Measurements from ENCODE around the gene PTPN20. TPM values are rescaled to one million over a fixed set of nuclear protein-coding genes. Genes with fewer than 3 reads are reported as not detected.

The PTPN20 gene
- total and polyA plus RNA-seq, 7 donors, result 1.3 to 5.9 (median 4.0) TPM

DNA sequence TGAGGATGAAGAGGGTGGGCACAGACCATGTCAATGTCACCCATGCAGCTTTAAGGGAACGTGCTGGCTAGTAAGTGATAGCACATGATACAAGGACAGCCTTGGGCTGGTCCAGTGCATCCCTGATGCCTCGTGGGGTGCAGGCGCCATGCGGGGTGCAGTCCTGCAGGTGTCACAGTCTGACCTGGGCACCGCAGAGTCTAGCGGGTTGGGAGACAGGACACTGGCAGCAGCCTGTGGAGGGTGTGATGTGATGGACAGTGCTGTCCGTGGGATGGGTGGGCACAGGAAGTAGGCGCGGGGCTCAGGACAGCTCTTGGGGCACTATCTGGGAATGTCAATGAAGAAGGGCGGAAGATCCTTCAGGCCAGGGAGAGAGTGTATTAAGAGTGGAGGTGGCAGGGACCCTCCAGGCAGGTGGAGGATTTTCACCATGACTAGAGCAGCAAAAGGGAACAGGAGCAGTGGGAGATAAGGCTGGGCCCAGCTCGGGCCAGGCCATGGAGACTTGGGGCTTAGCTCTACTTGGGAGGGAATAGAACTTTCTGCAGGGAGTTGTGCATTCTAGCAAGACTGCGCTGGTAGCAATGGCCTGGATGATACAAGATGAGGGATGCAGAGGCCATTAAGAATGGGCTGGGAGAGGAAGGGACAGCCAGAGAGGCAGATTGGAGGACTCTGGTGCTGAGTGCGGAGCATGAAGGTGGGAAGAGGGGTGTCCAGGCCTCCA lies 122.5 kb downstream of the PTPN20 start:
- no peaks in the 10 kb centered on the region for H3K9me3 ChIP-seq
- no peaks in the 10 kb centered on the region for H3K36me3 ChIP-seq (ENCODE audit: insufficient read depth in 1 of 2, low read depth in 1 of 2)
- DNase-seq (peak in 1 of 2 donors; percentile 22), ATAC-seq (no peak)
- no peaks in the 10 kb centered on the region for H3K4me1 ChIP-seq
- TF ChIP-seq, protein P1, sequence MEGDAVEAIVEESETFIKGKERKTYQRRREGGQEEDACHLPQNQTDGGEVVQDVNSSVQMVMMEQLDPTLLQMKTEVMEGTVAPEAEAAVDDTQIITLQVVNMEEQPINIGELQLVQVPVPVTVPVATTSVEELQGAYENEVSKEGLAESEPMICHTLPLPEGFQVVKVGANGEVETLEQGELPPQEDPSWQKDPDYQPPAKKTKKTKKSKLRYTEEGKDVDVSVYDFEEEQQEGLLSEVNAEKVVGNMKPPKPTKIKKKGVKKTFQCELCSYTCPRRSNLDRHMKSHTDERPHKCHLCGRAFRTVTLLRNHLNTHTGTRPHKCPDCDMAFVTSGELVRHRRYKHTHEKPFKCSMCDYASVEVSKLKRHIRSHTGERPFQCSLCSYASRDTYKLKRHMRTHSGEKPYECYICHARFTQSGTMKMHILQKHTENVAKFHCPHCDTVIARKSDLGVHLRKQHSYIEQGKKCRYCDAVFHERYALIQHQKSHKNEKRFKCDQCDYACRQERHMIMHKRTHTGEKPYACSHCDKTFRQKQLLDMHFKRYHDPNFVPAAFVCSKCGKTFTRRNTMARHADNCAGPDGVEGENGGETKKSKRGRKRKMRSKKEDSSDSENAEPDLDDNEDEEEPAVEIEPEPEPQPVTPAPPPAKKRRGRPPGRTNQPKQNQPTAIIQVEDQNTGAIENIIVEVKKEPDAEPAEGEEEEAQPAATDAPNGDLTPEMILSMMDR (IDR thresholded peaks at IDR 0.05), result no peak
- intact Hi-C loops (cut with DNase I), result no loop called here
- no peak overlapping the region for H3K4me3 ChIP-seq
- WGBS, 3 donors, result 92 to 93% (median 92%) methylated on average over 13 of the region's 13 CpGs
- H3K27me3 ChIP-seq (ENCODE audit: insufficient read depth in 3 of 3, low read length in 2 of 3), result no peaks in the 10 kb centered on the region
- H3K27ac ChIP-seq, result no peak overlapping the region

GRCh38 chr10:47034441-47035051 lies 123.3 kb downstream of the PTPN20 start:
- WGBS, 3 donors, result 50 to 64% (median 58%) methylated on average over 9 of the region's 9 CpGs
- H3K27me3 ChIP-seq (ENCODE audit: insufficient read depth in 3 of 3, low read length in 2 of 3), result no peaks in the 10 kb centered on the region
- no peaks in the 10 kb centered on the region for H3K4me1 ChIP-seq
- DNase-seq (peak in 1 of 2 donors; percentile 19), ATAC-seq (no peak)
- no peak overlapping the region for H3K4me3 ChIP-seq
- H3K36me3 ChIP-seq (ENCODE audit: insufficient read depth in 1 of 2, low read depth in 1 of 2), result no peaks in the 10 kb centered on the region
- no peaks in the 10 kb centered on the region for H3K9me3 ChIP-seq
- H3K27ac ChIP-seq, result no peak overlapping the region
- TF ChIP-seq, protein P1 (IDR thresholded peaks at IDR 0.05), result no peak
- intact Hi-C loops (cut with DNase I), result no loop called here

DNA sequence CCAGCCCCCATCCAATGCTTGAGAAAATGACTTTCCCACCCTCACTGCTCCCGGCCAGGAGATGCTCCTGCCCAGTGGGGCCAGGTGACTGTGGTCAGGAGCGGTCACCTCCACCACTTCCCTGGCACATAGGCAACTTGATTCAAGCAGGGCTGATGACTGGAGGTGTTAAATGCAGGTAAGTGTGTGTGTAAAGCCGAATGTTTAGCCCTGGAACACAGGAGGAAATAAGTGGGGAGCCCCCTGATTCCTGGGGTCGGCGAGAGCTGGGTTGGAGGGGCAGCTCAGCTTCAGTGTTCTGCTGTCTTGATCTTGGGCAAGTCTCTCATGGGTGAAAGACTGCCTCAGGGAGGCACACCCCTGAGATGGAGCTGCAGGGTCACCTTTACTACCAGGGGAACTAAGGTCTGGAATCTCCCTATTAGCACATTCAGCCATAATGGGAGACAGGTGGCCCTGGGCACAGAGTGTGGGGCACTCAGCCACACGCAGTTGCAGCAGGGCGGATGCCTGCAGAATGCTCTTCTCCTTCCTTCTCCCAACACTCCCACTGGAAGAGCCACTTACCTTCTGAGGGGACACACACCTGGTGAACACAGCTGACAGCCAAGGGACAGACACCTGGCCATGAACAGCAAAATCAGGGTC lies 124.1 kb downstream of the PTPN20 start:
- Histone ChIP-seq H3K4me1 (no peaks in the 10 kb centered on the region), H3K36me3 (ENCODE audit: insufficient read depth in 1 of 2, low read depth in 1 of 2) (no peaks in the 10 kb centered on the region), H3K9me3 (no peaks in the 10 kb centered on the region), H3K4me3 (no peak overlapping the region), H3K27ac (no peak overlapping the region), H3K27me3 (ENCODE audit: insufficient read depth in 3 of 3, low read length in 2 of 3) (no peaks in the 10 kb centered on the region)
- intact Hi-C loops (cut with DNase I), result no loop called here
- DNase-seq (peak in 1 of 2 donors; percentile 23), ATAC-seq (no peak)
- 91 to 93% (median 92%) methylated on average over 7 of the region's 7 CpGs for WGBS, 3 donors
- TF ChIP-seq, protein P1 (IDR thresholded peaks at IDR 0.05), result no peak

GRCh38 chr10:47035819-47036337 lies 124.7 kb downstream of the PTPN20 start:
- peak in 1 of 2 donors; percentile 16 for DNase-seq

More at GRCh38 chr10:47035819-47036337, 124.7 kb downstream of the PTPN20 start:
- Histone ChIP-seq H3K9me3 (no peaks in the 10 kb centered on the region), H3K4me1 (no peaks in the 10 kb centered on the region), H3K27me3 (ENCODE audit: insufficient read depth in 3 of 3, low read length in 2 of 3) (no peaks in the 10 kb centered on the region), H3K4me3 (no peak overlapping the region), H3K36me3 (ENCODE audit: insufficient read depth in 1 of 2, low read depth in 1 of 2) (no peaks in the 10 kb centered on the region), H3K27ac (no peak overlapping the region)
- 92 to 95% (median 93%) methylated on average over 4 of the region's 4 CpGs for WGBS, 3 donors
- TF ChIP-seq, protein P1 (IDR thresholded peaks at IDR 0.05), result no peak
- intact Hi-C loops (cut with DNase I), result no loop called here
- no peak for ATAC-seq

All from psoas muscle (tissue), 8 donors.